ENCODE measurements around the gene PPP1R9A.

Gene PPP1R9A

GRCh38 chr7:95342029-95342428 lies 434.6 kb downstream of the PPP1R9A start:
- in situ Hi-C loops (cut with MboI; ENCODE audit: low sequenced_read_pairs), result no loop called here

GRCh38 chr7:95342642-95343307 lies 435.4 kb downstream of the PPP1R9A start:
- in situ Hi-C loops (cut with MboI; ENCODE audit: low sequenced_read_pairs), result no loop called here
